GM12874 (cell line): ENCODE results near the gene IRF7.

Source experiments
- TF ChIP-seq, protein P1 (sequence below): IDR thresholded peaks from 2 replicates; pipeline ENCODE4 v1.5.1; 2011; ENCODE audit warnings: low read depth, mild to moderate bottlenecking, control low read depth, low read length, moderate library complexity; ENCODE audit not compliant: insufficient read depth

Gene IRF7

DNA sequence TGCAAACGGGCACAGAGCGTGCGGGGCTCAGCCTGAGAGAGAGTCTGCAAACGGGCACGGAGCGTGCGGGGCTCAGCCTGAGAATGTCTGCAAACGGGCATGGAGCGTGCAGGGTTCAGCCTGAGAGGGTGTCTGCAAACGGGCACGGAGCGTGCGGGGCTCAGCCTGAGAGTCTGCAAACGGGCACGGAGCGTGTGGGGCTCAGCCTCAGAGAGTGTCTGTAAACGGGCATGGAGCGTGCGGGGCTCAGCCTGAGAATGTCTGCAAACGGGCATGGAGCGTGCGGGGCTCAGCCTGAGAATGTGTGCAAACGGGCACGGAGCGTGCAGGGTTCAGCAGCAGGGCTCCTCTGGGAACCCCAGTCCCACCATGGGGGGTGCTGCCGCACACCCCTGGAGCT lies 26.0 kb downstream of the IRF7 start:
- TF ChIP-seq, protein P1, sequence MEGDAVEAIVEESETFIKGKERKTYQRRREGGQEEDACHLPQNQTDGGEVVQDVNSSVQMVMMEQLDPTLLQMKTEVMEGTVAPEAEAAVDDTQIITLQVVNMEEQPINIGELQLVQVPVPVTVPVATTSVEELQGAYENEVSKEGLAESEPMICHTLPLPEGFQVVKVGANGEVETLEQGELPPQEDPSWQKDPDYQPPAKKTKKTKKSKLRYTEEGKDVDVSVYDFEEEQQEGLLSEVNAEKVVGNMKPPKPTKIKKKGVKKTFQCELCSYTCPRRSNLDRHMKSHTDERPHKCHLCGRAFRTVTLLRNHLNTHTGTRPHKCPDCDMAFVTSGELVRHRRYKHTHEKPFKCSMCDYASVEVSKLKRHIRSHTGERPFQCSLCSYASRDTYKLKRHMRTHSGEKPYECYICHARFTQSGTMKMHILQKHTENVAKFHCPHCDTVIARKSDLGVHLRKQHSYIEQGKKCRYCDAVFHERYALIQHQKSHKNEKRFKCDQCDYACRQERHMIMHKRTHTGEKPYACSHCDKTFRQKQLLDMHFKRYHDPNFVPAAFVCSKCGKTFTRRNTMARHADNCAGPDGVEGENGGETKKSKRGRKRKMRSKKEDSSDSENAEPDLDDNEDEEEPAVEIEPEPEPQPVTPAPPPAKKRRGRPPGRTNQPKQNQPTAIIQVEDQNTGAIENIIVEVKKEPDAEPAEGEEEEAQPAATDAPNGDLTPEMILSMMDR, result no peak

DNA sequence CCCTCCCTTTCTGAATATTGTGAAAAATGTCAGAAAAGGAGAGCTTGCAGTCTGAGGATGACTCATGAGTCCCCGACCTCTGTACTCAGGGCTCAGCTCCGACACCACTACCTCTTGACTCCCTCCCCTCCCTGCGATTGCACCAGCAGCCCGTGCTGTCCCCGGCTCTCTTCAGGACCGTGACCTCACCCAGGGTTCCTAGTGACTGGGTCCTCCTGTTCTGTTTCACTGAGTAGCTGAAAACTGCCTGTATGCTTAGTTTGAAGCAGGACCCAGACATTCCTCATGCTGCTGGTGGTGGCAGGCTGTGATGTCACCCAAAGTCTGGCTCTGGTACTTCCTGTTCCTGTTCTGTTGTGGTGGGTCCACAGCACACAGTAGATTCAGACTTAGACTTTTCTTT lies 27.8 kb downstream of the IRF7 start:
- TF ChIP-seq, protein P1, result no peak

DNA sequence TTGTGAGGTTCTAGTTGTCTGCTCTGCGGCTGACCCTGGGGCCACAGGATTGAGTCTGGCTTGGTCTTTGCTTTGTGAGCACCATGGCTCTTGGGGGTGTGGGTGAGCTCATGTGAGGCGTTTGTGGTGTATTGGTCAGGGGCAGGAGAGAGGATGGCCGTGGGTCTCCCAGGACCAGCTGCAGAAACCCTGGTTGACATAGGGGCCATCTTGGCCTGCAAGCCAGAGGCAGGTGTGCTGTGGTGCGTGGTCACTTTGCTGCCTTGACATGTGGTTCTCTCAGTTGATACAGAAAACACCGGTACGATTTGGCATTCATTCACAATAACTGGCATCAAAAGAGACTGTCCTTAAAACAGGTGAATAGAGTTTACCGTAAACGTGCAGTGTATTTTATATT lies 28.2 kb downstream of the IRF7 start:
- TF ChIP-seq, protein P1, result no peak

DNA sequence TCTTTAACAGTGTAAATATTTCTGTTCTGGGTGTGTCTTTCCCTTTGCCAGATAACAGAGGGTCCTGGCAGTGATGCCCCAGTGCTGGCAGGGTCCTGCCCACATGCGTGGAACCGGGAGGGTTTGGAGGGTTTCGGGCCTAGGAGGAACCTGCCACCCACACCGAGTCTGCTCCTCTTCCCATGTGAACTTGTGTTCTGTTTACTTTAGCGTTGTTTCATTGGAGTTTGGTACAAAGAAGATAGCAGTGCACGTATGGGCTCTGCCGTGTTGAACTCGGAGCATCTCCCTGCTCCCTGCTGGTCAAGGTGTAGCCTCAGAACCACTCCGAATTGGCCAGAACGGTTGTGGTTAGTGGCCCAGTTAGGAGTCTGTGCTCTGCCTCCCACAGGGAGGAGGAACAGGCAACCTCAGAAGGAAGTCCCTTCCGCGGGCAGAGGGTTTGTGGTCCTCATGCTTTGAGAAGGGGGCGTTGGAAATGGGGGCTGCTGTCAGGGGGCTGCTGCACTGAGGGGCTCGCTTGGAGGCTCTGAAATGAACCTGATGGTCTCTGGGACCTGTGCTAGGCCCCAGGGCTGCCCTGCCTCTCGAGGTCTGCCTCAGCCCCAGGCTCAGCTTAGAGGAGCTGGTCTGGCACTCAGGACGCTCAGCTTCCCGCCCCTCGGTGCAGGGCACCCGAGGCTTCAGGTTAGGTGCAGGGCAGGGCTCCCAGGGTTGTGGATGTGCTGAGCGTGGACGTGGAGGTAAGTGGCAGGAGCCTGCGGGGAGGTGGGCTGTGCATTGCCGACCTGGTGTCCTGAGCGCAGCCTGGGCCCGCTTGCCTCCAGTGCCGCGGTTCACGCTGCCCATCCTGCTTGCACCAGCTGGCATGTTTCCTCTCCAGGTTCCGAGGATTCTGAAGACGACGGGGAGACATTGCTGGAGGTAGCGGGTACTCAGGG lies 29.1 kb downstream of the IRF7 start:
- TF ChIP-seq, protein P1, result no peak

DNA sequence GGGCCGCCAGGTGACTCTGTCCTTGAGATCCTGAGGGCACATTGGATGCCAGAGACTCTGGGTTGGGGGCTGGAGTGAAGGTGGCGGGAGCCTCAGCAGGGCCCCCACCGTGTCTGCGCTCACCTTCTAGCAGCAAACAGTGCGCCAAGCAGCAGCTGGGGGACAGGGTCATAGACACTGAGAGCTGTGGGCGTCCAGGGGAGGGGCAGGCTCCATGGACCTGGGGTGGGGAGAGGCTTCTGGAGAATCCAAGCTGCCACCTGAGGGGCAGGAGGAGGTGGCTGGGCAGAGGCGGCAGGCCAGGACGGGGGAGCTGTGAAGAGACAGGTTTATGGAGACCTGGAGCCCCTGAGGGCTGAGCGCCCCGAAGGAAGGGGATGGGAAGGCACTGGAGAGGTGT lies 31.5 kb downstream of the IRF7 start:
- TF ChIP-seq, protein P1, result no peak

DNA sequence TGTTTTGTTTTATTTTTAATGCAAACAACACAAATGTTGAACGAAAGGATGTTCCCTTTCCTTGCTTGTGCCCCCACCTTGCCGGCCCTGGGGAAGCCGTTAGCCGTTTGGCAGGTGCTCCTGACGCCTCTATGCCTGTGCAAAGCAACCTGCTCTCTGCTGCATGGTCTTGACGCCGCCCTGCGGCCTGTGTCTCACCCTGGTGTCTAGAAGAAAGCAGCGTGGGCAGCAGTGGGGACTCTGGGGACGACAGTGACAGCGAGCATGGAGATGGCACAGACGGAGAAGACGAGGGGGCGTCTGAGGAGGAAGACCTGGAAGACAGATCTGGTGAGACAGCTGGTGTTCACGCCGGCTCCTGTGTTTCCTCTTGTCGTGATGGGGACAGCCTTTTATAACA lies 34.0 kb downstream of the IRF7 start:
- TF ChIP-seq, protein P1, result no peak

DNA sequence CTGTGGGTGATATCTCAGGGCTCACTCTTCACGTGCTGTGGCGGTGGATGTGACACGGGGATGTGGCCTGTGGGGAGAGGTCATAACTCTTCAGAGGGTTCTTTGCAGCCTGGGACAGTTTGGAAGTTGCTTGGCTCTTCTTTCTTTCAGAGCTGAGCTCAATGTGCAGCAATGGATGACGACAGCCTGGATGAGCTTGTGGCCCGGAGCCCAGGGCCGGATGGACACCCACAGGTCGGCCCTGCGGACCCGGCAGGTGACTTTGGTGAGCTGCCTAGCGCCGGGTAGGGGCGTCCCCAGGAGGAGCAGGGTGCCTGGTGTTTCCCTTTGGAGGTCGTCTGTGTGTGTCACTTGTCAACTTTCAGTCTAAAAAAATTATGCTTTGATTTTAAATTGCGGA lies 34.4 kb downstream of the IRF7 start:
- TF ChIP-seq, protein P1, result no peak
